H1 (cell line): Measurements from ENCODE around the gene CRTC1. TPM values are rescaled to one million over a fixed set of nuclear protein-coding genes. Genes with fewer than 3 reads are reported as not detected.

Experiments used
- GABPA ChIP-seq: IDR thresholded peaks from 2 replicates; pipeline ENCODE4 v1.6.1; 2011; ENCODE audit warnings: mild to moderate bottlenecking, low read length, moderate library complexity, borderline replicate concordance; ENCODE audit not compliant: insufficient read depth
- KDM1A ChIP-seq: fragments of 200-600, 300-600 bp; sonication (generic); IDR thresholded peaks from 2 replicates; pipeline ENCODE4 v1.7.1; 2016; ENCODE audit warnings: mild to moderate bottlenecking, low read length, borderline replicate concordance
- SAP30 ChIP-seq: fragments of 300-600 bp; sonication (generic); IDR thresholded peaks from 2 replicates; pipeline ENCODE4 v1.7.1; 2012; ENCODE audit warnings: low read length, moderate library complexity, mild to moderate bottlenecking, inconsistent platforms; ENCODE audit not compliant: insufficient read depth, insufficient replicate concordance
- SP2 ChIP-seq: IDR thresholded peaks from 2 replicates; pipeline ENCODE4 v1.6.1; 2012; ENCODE audit warnings: mild to moderate bottlenecking, low read length, inconsistent platforms
- TAF7 ChIP-seq: optimal IDR thresholded peaks from 2 replicates; pipeline ENCODE3; 2011; ENCODE audit warnings: low read depth, mild to moderate bottlenecking, inconsistent platforms, low read length, moderate library complexity, borderline replicate concordance
- polyA plus RNA-seq, 7 experiments: library from polyadenylated mRNA; depleted of rRNA in 3 of 7; stranded (reverse) in 5 of 7; unstranded in 2 of 7; fragments of >200 nt in 5 of 7; fragments of 200-250 nt in 2 of 7; gene quantifications; 1 replicate in 5 of 7; 2 replicates in 1 of 7; 4 replicates in 1 of 7; pipeline versions ENCODE4 v1.2.1 to v1.2.3, GENCODE V29; 2011 to 2013; ENCODE audit warnings: missing spikeins in 2 of 7, mixed read lengths in 2 of 7
- total RNA-seq: library from RNA; stranded (reverse); fragmentation: NEBNext Ultra II Directional; extraction: Animal tissue kit (Norgen Biotek cat#: 25700); gene quantifications from 2 replicates; pipeline ENCODE4 v1.2.1, GENCODE V29; 2021

The CRTC1 gene
- total and polyA plus RNA-seq, 2 of the 8 experiments (the other 6 are each of a cell fraction or from before 2014, with no cell fraction given) = 2.9 to 8.5 TPM

GRCh38 chr19:18780631-18781030 is 97.2 kb downstream of the CRTC1 start (continued):
- TF ChIP-seq TAF7 (no peak), GABPA (no peak), SP2 (no peak), SAP30 (no peak), KDM1A (peak; percentile 83)
- TF ChIP-seq, all 59 proteins: peak for 3
